HepG2 (cell line): Measurements from ENCODE around the gene CUL4A. TPM values are rescaled to one million over a fixed set of nuclear protein-coding genes. Genes with fewer than 3 reads are reported as not detected.
A peak's percentile ranks its signal among the peaks of the same experiment; 100 is the strongest.

Experiments used
- AGO1 ChIP-seq: fragments of 200-400 bp; formaldehyde crosslinking; IDR thresholded peaks from 2 replicates; pipeline ENCODE4 v1.6.1; 2017; ENCODE audit warnings: mild to moderate bottlenecking, low read depth, low read length, moderate library complexity; ENCODE audit not compliant: poor library complexity, severe bottlenecking
- ARHGAP35 ChIP-seq: sonication (generic); formaldehyde crosslinking; IDR thresholded peaks from 2 replicates; pipeline ENCODE4 v1.9.0; 2022; ENCODE audit warnings: mild to moderate bottlenecking, inconsistent platforms, moderate library complexity, missing genetic modification reagents, borderline replicate concordance
- EP300 ChIP-seq, 3 experiments: sonication (generic) in 1 of 3; formaldehyde crosslinking in 1 of 3; IDR thresholded peaks; 2 replicates each; pipeline versions ENCODE4 v1.5.1 to v1.6.1; 2011 to 2020; ENCODE audit warnings: low read depth in 2 of 3, low read length in 2 of 3, borderline replicate concordance in 1 of 3, improper control_type of control experiment in 1 of 3, mild to moderate bottlenecking in 1 of 3, missing genetic modification reagents in 1 of 3, moderate library complexity in 1 of 3
- ESRRA ChIP-seq: sonication (generic); formaldehyde crosslinking; IDR thresholded peaks from 2 replicates; pipeline ENCODE4 v1.5.1; 2020; ENCODE audit warnings: mild to moderate bottlenecking, low read depth, missing genetic modification reagents
- FOXP1 ChIP-seq, 2 experiments: fragments of 450-650 bp in 1 of 2; IDR thresholded peaks; 2 replicates each; pipeline ENCODE4 v1.6.1; 2017 to 2018; ENCODE audit warnings: antibody characterized with exemption in 1 of 2
- GATAD1 ChIP-seq: IDR thresholded peaks from 2 replicates; pipeline ENCODE4 v1.6.1; 2016; ENCODE audit warnings: missing genetic modification reagents, missing compliant biosample characterization
- HNF4A ChIP-seq: sonication (generic); formaldehyde crosslinking; IDR thresholded peaks from 2 replicates; pipeline ENCODE4 v1.4.0; 2020; ENCODE audit warnings: missing genetic modification reagents
- IRF9 ChIP-seq: sonication (generic); formaldehyde crosslinking; IDR thresholded peaks from 2 replicates; pipeline ENCODE4 v1.8.0; 2022; ENCODE audit warnings: missing genetic modification reagents, mild to moderate bottlenecking, borderline replicate concordance
- JUNB ChIP-seq: sonication (generic); formaldehyde crosslinking; IDR thresholded peaks from 2 replicates; pipeline ENCODE4 v1.8.0; 2022; ENCODE audit warnings: missing genetic modification reagents, mild to moderate bottlenecking, borderline replicate concordance
- KAT7 ChIP-seq: IDR thresholded peaks from 2 replicates; pipeline ENCODE4 v1.6.1; 2018; ENCODE audit warnings: borderline replicate concordance, missing compliant biosample characterization
- MBD4 ChIP-seq: IDR thresholded peaks from 2 replicates; pipeline ENCODE4 v1.6.1; 2012; ENCODE audit warnings: low read length, inconsistent platforms, borderline replicate concordance
- MTF1 ChIP-seq: sonication (generic); formaldehyde crosslinking; IDR thresholded peaks from 2 replicates; pipeline ENCODE4 v1.5.0; 2020; ENCODE audit warnings: missing genetic modification reagents
- NCOA2 ChIP-seq: sonication (generic); formaldehyde crosslinking; IDR thresholded peaks from 2 replicates; pipeline ENCODE4 v1.8.0; 2022; ENCODE audit warnings: inconsistent platforms
- NCOA5 ChIP-seq: sonication (generic); formaldehyde crosslinking; IDR thresholded peaks from 2 replicates; pipeline ENCODE4 v1.4.0; 2020; ENCODE audit warnings: missing genetic modification reagents
- NR2F1 ChIP-seq, 2 experiments: fragments of 450-650 bp in 1 of 2; formaldehyde crosslinking in 1 of 2; IDR thresholded peaks; 2 replicates each; pipeline versions ENCODE4 v1.5.0 to v1.6.1; 2016 to 2020; ENCODE audit warnings: mild to moderate bottlenecking in 1 of 2, missing compliant biosample characterization in 1 of 2, missing genetic modification reagents in 1 of 2, moderate library complexity in 1 of 2
- PHB2 ChIP-seq: fragments of 450-650 bp; IDR thresholded peaks from 2 replicates; pipeline ENCODE4 v1.6.1; 2018; ENCODE audit not compliant: partially characterized antibody
- PITX1 ChIP-seq: sonication (generic); formaldehyde crosslinking; IDR thresholded peaks from 2 replicates; pipeline ENCODE4 v1.5.1; 2020; ENCODE audit warnings: mild to moderate bottlenecking, missing genetic modification reagents
- POGZ ChIP-seq: sonication (generic); formaldehyde crosslinking; IDR thresholded peaks from 2 replicates; pipeline ENCODE4 v1.4.0; 2020; ENCODE audit warnings: mild to moderate bottlenecking, missing genetic modification reagents
- SMAD3 ChIP-seq: sonication (generic); formaldehyde crosslinking; IDR thresholded peaks from 2 replicates; pipeline ENCODE4 v1.4.0; 2020; ENCODE audit warnings: missing genetic modification reagents
- SOX6 ChIP-seq, 2 experiments: fragments of 450-650 bp in 1 of 2; sonication (generic) in 1 of 2; formaldehyde crosslinking in 1 of 2; IDR thresholded peaks; 2 replicates each; pipeline versions ENCODE4 v1.4.0 to v1.6.1; 2017 to 2020; ENCODE audit warnings: antibody characterized with exemption in 1 of 2, mild to moderate bottlenecking in 1 of 2, missing genetic modification reagents in 1 of 2
- SP5 ChIP-seq: IDR thresholded peaks from 2 replicates; pipeline ENCODE4 v1.6.1; 2016; ENCODE audit warnings: low read depth, borderline replicate concordance
- THAP11 ChIP-seq: IDR thresholded peaks from 2 replicates; pipeline ENCODE4 v1.6.1; 2016; ENCODE audit warnings: missing biosample characterization, missing genetic modification reagents
- WIZ ChIP-seq: sonication (generic); formaldehyde crosslinking; IDR thresholded peaks from 2 replicates; pipeline ENCODE4 v1.5.1; 2020; ENCODE audit warnings: mild to moderate bottlenecking, missing genetic modification reagents
- ZNF292 ChIP-seq: sonication (generic); formaldehyde crosslinking; IDR thresholded peaks from 2 replicates; pipeline ENCODE4 v1.8.1; 2022; ENCODE audit warnings: mild to moderate bottlenecking, low read depth, missing genetic modification reagents, borderline replicate concordance
- ZNF556 ChIP-seq: sonication (generic); formaldehyde crosslinking; IDR thresholded peaks from 2 replicates; pipeline ENCODE4 v1.4.0; 2020; ENCODE audit warnings: mild to moderate bottlenecking, missing genetic modification reagents, borderline replicate concordance
- ZNF775 ChIP-seq: sonication (generic); formaldehyde crosslinking; IDR thresholded peaks from 2 replicates; pipeline ENCODE4 v1.4.0; 2020; ENCODE audit warnings: missing genetic modification reagents, mild to moderate bottlenecking, moderate library complexity, borderline replicate concordance
- ZNF782 ChIP-seq: sonication (generic); formaldehyde crosslinking; IDR thresholded peaks from 2 replicates; pipeline ENCODE4 v1.4.0; 2020; ENCODE audit warnings: missing genetic modification reagents, mild to moderate bottlenecking, borderline replicate concordance
- polyA plus RNA-seq, 8 experiments: library from polyadenylated mRNA; depleted of rRNA in 3 of 8; stranded (reverse) in 7 of 8; unstranded in 1 of 8; fragments of >200 nt; fragmentation: Illumina TruSeq in 4 of 8; extraction: Trizol in 4 of 8; gene quantifications; 2 replicates each; pipeline versions ENCODE4 v1.2.1 to v1.2.3, GENCODE V29; 2011 to 2016; ENCODE audit warnings: low read depth in 4 of 8, missing spikeins in 1 of 8, mixed read lengths in 1 of 8; ENCODE audit not compliant: insufficient read depth in 1 of 8
- total RNA-seq, 5 experiments: library from RNA; depleted of rRNA; stranded (reverse); fragments of >200 nt; fragmentation: Illumina TruSeq; extraction: Trizol; gene quantifications; 2 replicates each; pipeline ENCODE4 v1.2.3, GENCODE V29; 2016; ENCODE audit warnings: low read depth in 1 of 5

CUL4A gene
- total and polyA plus RNA-seq, 2 of the 13 experiments (the other 11 are each of a cell fraction or from before 2014, with no cell fraction given), result 51.2 to 75.3 TPM

- no peak for TF ChIP-seq SOX6 (IDR thresholded peaks at IDR 0.05)
- peak; percentile 84 for TF ChIP-seq SOX6 (CRISPR knock-in tag; IDR thresholded peaks at IDR 0.05)
- no peak for TF ChIP-seq MTF1 (CRISPR knock-in tag)
- no peak for TF ChIP-seq NCOA5 (CRISPR knock-in tag)
- no peak for TF ChIP-seq ZNF775 (CRISPR knock-in tag)
- no peak for TF ChIP-seq ARHGAP35 (CRISPR knock-in tag)
- peak; percentile 66 to 70; a peak in 3 of 4 replicates for TF ChIP-seq NR2F1 (CRISPR knock-in tag; IDR thresholded peaks at IDR 0.05)
- no peak for TF ChIP-seq ZNF556 (CRISPR knock-in tag)
- TF ChIP-seq FOXP1 (IDR thresholded peaks at IDR 0.05), result no peak
- peak; percentile 41; the same call in 1 of the 2 replicates for TF ChIP-seq FOXP1 (CRISPR knock-in tag; IDR thresholded peaks at IDR 0.05)
- TF ChIP-seq WIZ (CRISPR knock-in tag), result no peak
- 0 out of 2 replicates have a peak, but pooled peaks have one; percentile 33 for TF ChIP-seq THAP11 (CRISPR knock-in tag)
- peak; percentile 52; the same call in 1 of the 2 replicates for TF ChIP-seq ZNF292 (CRISPR knock-in tag)
- TF ChIP-seq PHB2, result no peak
- TF ChIP-seq IRF9 (CRISPR knock-in tag), result no peak
- TF ChIP-seq AGO1, result no peak
- TF ChIP-seq JUNB (CRISPR knock-in tag), result no peak
- TF ChIP-seq SMAD3 (CRISPR knock-in tag), result 0 out of 2 replicates have a peak, but pooled peaks have one; percentile 46
- TF ChIP-seq HNF4A, result peak; percentile 92
- peak; percentile 77 for TF ChIP-seq ESRRA (CRISPR knock-in tag)
- TF ChIP-seq NCOA2 (CRISPR knock-in tag), result peak; percentile 58; the same call in 1 of the 2 replicates
- TF ChIP-seq PITX1 (CRISPR knock-in tag), result peak; percentile 96
- TF ChIP-seq MBD4, result no peak
- peak; percentile 53 to 71; a peak in 2 of 4 replicates for TF ChIP-seq EP300 (IDR thresholded peaks at IDR 0.05; ENCODE audit: low read depth in 2 of 2, low read length in 2 of 2)
- TF ChIP-seq EP300 (CRISPR knock-in tag; IDR thresholded peaks at IDR 0.05; ENCODE audit: borderline replicate concordance), result no peak
- no peak; the same call in 1 of the 2 replicates for TF ChIP-seq POGZ (CRISPR knock-in tag)
- TF ChIP-seq KAT7, result 0 out of 2 replicates have a peak, but pooled peaks have one; percentile 37
- TF ChIP-seq GATAD1 (CRISPR knock-in tag), result peak; percentile 79
- TF ChIP-seq SP5 (CRISPR knock-in tag), result peak; percentile 43; the same call in 1 of the 2 replicates
- TF ChIP-seq ZNF782 (CRISPR knock-in tag), result no peak
Measured at GRCh38 chr13:113299951-113300350, 90.5 kb downstream of the CUL4A start (continued).
